DMS53 treated with DMSO at 0.1 percent for 48 hours (cell line): Measurements from ENCODE around the gene TXLNB.
A peak's percentile ranks its signal among the peaks of the same experiment; 100 is the strongest.
"Not testable (repeated sequence)": the region's sequence is repeated elsewhere in the genome, so short reads cannot be mapped to it uniquely, and the experiment has no call there.

Source experiments
- DNase-seq: peaks from one replicate; lab custom pipeline; 2025; ENCODE audit not compliant: unreplicated experiment; lab: John Stamatoyannopoulos, UW

TXLNB gene

DNA sequence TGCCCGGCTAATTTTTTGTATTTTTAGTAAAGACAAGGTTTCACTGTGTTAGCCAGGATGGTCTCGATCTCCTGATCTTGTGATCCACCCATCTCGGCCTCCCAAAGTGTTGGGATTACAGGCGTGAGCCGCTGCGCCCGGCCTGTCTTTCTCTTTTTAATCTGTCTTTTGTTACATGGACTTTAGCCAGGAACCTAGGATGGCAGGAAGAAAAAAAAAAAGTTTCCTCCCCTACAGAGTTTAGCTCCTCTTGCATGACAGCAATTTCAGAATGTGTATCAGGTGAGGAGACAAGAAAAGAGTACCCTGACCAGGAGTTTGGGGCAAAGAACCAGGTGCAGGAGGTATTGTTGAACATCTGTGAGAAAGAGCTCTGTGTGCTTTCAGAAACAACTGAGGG lies 21.4 kb upstream of the TXLNB start:
- DNase-seq = no peak

DNA sequence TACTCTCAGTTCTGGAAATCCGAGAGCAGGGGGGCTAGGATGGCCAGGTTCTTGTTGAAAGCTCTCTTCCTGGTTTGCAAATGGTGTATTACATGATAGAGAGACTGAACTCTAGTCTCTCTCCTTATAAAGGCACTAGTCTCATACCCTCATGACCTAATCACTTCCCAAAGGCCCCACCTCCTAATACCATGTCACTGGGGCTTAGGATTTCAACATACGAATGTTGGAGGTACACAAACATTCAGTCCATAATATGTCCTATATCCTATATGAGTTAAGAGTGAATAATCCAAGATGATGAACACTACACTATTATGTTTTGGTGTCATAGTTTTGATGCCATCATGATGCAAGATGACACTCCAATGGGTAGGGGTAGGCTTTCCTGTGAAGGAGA lies 20.0 kb upstream of the TXLNB start:
- DNase-seq = no peak

DNA sequence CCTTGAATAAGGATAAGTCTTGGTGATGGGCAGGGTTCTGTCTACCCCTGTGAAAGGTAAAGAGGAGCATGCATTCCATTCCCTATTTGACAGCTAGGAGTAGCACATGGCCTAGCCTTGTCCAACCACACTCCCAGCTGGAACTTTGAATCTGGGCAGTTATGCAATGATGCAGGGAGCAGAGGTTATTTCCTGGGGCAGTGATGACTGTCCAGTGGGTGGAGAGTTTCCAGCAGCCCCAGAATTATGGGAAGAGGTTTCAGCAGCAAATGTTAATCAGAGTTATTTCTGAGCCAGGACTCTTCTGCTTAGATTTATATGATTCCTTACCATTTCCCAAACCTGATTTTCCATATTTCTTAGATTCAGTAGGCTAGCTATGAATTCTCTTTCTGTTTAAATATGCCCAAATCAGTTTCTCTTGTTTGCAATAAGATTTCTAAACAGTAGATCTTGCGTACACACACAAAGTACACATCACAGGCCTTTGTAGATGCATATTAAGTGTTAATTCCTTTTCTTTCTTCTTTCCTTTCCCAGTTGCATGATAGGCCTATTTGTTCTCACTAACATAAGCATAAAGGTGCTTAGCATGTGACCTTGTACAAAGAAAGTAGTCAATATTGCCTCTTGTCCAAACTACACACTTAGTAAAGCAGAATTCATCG lies 17.3 kb upstream of the TXLNB start:
- no peak for DNase-seq

GRCh38 chr6:139308286-139308916 lies 16.6 kb upstream of the TXLNB start:
- no peak for DNase-seq

DNA sequence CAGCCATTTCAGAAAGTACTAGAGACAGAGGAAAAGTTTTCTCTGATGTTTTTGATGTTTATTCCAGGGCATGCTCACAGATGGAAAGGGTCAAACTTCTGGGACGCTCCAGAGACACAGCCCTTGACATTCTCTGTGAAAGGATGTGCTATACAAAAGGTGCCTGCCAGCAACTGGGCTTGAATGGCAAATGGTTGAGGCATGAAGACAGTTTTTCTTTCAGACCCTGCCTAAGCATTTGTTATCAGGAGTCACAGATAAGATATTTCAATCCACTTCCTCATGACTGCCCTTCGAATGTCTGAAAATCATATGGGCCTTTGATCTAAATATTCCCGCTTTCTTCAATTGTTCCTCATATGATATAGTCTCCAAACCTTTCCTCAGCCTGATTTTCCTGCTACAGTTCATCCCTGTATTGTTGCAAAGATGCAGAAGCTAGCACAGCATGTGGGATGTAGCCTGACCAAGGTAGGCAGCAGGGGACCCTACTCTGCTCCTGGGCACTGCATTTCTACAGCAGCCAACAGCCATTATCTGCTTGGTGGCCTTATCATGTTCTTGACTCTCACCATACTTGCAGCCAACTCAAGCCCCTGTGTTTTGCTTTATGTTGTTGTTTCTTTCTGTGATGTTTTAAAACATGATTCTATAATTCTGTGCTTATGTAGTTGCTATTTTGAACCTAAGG lies 14.6 kb upstream of the TXLNB start:
- DNase-seq = no peak

DNA sequence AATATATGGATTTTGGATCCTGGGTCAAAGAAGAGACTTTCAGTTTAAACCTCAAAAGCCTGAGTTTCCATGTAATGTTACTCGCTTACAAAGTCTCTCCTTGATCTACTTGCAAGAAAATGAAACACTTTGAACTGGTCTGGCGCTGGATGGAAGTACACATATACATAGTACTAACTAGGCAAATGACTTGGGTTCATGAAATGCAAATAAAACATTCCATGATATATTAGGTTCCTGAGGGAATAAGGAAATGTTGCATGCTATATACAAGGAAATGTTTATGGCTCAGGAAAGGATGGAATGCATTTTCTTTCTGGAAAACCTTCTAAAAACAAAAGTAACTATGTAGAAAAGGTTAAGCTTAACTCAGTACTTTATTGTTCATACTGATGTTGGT lies 11.4 kb upstream of the TXLNB start:
- DNase-seq = no peak

DNA sequence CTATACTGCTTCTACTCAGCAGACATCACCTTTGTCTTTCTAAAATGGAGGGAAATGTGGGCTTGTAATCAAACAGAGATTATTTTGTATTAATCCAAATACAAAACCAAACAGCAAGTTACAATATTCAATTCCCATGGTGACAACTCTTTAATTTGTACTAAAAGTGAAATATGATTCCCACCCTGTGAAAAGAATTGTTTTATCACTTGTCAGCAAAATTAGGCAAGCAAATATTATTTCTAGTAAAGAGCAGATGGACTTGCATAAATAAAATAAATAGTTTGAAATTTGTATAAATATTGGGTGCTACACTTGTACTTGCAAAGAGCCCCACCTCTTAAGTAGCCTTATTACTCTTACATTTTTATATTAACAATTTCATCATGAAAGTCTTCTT lies 6.1 kb upstream of the TXLNB start:
- no peak for DNase-seq

DNA sequence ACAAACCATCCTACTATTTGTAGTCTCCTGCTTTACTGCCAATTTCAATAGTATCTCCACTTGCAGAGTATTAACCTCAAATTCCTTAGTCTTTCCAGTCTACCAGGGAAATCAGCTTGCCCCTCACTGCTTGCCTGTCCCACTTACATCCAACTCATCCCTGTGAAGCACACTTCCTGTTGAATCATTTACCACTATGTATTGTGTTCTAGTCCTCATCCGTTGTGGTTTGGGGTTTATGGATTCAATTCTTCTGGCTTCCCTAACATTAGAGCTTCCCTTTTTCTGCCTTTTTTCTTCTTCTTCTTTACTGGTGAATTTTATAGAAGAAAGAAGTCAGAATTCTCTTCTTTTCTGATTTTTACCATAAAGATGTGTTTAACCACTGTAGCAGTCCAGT lies 5.1 kb upstream of the TXLNB start:
- no peak for DNase-seq

- DNase-seq = no peak
These were observed 4.1 kb upstream of the TXLNB start for GRCh38 chr6:139295901-139296300.

GRCh38 chr6:139294090-139294489 lies 2.3 kb upstream of the TXLNB start:
- no peak for DNase-seq

DNA sequence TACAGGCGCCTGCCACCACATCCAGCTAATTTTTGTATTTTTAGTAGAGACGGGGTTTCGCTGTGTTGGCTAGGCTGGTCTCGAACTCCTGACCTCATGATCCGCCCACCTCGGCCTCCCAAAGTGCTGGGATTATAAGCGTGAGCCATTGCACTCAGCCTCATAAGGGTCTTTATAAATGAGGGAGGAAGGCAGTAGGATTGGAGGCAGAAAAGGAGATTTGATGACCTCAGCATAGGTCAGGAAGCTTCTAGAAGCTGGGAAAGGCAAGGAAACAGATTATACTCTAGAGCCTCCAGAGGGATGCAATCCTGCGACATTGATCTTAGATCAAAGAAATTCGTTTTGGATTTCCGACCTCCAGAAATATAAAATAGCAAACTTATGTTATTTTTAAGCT lies 1.4 kb upstream of the TXLNB start:
- DNase-seq = not testable (repeated sequence)

- DNase-seq = peak; percentile 62
These were observed 949 bp downstream of the TXLNB start for GRCh38 chr6:139290787-139291311.

DNA sequence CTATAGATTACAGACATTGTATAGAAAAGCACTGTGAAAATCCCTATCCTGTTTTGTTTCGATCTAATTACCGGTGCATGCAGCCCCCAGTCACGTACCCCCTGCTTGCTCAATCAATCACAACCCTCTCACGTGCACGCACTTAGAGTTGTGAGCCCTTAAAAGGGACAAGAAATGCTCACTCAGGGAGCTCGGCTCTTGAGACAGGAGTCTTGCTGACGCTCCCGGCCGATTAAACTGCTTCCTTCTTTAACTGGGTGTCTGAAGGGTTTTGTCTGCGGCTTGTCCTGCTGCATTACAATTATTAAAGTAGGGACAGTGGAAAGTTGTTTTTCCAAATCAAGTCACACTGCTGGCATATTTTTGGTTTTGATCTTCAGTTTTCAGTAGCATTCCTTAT lies 2.6 kb downstream of the TXLNB start:
- DNase-seq = no peak

DNA sequence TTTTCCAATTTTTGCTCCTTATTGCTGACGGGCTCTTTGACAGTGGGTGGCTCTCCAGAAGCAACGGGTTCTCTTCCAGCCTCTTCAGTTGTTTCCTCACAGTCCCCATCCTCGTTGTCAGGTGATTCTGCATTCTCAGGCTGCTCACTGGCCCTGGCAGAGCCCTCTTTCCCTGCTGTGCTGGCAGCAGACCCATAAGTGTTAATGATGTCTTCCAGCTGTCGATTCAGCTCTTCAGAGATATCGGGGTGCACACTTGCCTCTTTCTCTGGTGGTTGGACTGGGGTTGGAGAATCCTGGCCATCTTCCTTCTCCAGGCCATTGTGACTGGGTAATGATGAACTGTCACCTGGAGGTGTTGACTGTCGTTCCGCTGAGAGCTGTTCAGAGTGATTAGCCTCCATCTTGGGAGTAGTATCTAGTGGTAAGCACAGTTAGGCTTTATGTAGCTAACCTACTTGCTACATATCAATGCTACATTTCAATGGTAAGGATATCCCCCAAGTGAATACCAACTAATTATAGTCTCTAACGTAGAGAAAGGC lies 3.2 kb downstream of the TXLNB start:
- no peak for DNase-seq

DNA sequence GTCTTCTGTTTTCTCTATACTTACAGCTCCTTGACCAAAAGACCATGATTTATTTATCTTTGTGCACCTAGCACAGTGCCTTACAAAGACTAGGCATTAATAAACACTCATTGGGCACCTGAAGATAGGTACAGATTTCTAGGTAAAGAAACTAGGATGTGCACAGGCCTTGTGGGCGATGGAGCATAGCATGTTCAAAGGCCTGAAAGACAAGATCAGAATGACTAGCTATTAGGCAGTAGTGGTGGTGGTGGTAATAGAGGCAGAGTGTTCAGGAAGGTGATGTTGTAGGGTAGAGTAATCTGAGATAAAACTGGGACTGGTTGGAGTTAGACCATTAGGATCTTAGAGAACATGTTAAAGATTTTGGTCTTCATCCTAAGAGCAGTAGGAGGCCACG lies 3.9 kb downstream of the TXLNB start:
- no peak for DNase-seq

- not testable (repeated sequence) for DNase-seq
These were observed 5.4 kb downstream of the TXLNB start for GRCh38 chr6:139286438-139286837.

DNA sequence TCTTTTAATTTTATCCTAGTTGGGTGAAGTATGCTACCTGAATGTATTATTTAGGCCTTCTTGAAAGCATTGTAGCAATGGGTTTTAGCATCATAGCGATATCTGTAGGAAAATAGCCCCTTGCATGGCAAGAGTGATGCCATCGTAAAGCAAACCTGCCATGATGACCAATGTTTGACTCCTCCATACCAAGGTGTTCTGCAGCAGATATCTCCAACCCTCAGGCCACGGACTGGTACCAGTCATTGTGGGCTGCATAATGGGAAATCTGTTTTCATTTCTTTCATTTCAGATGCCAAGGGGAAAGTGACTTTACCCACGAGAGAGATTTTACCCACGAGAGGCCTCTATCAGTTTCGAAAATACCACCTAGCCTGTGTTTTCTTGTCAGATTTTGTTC lies 6.2 kb downstream of the TXLNB start:
- no peak for DNase-seq

- no peak for DNase-seq
These were observed 7.0 kb downstream of the TXLNB start for GRCh38 chr6:139284789-139285188.

DNA sequence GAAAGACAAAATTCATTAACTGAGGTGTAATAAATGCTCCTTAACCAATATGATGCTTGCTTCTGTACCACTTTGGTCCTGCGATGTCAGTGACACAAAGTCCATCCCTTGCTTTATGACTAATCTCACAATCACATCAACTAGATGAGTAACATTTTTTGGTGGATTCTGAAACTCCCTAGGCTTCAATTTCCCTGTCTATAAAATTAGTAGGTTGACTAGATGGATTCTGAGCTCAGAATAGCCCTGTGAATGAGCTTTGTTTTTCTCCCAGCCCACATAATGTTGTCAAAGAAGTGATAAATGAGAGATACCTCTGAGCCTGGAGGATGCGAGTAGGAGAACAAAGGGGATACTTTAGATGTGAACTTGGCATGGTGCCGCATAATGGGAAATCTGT lies 9.1 kb downstream of the TXLNB start:
- DNase-seq = no peak

DNA sequence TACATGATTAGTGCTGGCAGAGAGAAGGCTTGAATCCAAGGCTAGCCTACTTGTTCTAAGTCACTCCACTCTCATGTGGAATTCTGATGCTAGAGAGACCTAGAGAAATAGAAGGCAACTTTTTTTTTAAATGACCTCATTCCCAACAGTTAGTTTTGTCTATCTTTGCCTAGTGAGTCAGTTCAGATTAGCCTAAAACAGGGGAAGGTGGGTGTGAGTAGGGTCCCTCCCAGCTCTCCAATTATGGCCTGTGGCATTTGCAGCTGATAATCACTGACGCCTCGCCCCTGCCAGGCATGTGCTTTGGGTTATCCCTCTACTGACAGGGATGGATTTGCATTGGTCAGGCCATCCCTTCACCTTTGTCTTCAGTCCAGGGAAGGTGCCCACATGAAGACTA lies 13.6 kb downstream of the TXLNB start:
- no peak for DNase-seq

DNA sequence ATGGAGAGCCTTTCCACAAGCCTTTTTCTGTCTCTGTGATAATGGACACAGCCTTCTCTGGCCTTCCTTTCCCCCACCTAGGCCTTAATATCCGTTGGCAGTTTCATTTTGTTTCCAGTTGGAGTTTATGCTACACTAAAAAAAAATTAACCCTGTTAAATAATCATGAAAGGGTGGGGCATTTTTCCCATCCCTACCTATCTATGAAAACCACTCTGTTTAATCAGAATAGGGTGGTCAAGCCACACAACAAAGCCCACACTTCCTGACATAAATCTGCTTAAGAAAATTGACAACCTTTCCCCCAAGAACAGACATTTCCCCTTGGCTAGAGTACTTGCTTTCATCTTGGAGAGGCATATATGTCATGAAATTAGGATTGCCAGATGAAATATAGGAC lies 14.2 kb downstream of the TXLNB start:
- DNase-seq = no peak

- no peak for DNase-seq
These were observed 14.6 kb downstream of the TXLNB start for GRCh38 chr6:139277161-139277560.
